OCI-LY7 (cell line): ENCODE data around the gene GABRG3.
A peak's percentile ranks its signal among the peaks of the same experiment; 100 is the strongest.

Experiments
- EZH2phosphoT487 ChIP-seq: fragments of 200-600 bp; sonication (generic); IDR thresholded peaks from 2 replicates; pipeline ENCODE4 v1.6.1; 2018; ENCODE audit warnings: low read depth, borderline replicate concordance, mild to moderate bottlenecking, mixed run types, antibody characterized with exemption, low read length, moderate library complexity, mixed read lengths
- TF ChIP-seq, protein P1 (sequence below): fragments of 200-600 bp; sonication (generic); conservative IDR thresholded peaks from 2 replicates; pipeline ENCODE4 v1.5.1; 2014; ENCODE audit warnings: mild to moderate bottlenecking, antibody characterized with exemption, low read length, moderate library complexity, mixed read lengths

DNA sequence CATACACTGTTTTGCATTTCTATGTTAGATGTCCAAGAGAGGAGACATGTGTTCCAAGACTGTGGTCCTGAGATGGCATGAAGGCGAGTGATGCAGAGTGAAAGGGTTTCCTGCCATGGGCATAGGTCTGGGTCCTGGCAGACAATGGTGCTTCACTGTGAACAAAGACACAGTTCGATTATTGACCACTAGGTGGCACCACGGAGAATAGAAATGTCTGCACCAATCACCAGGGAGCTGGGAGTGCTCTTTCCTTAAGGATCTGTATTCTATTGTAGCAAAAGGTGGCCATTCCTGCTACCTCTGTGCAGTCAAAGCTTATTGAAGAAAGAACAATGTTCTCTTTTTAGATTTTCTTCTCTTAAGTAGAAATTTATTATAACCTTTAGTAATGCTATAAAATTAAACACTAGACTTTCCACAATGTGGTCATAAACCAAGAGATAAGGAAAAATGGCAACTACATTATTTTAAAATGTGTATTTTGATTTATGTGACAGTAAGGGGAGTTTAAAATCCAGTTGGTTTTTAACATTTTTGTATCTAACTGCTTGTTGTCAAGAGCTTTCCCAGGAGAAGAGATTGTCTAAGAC, 88.7 kb downstream of the GABRG3 start:
- TF ChIP-seq, protein P1, sequence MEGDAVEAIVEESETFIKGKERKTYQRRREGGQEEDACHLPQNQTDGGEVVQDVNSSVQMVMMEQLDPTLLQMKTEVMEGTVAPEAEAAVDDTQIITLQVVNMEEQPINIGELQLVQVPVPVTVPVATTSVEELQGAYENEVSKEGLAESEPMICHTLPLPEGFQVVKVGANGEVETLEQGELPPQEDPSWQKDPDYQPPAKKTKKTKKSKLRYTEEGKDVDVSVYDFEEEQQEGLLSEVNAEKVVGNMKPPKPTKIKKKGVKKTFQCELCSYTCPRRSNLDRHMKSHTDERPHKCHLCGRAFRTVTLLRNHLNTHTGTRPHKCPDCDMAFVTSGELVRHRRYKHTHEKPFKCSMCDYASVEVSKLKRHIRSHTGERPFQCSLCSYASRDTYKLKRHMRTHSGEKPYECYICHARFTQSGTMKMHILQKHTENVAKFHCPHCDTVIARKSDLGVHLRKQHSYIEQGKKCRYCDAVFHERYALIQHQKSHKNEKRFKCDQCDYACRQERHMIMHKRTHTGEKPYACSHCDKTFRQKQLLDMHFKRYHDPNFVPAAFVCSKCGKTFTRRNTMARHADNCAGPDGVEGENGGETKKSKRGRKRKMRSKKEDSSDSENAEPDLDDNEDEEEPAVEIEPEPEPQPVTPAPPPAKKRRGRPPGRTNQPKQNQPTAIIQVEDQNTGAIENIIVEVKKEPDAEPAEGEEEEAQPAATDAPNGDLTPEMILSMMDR = peak; percentile 85
- TF ChIP-seq EZH2phosphoT487 = no peak
